Activated CD8-positive, alpha-beta memory T cell treated with anti-CD3 and anti-CD28 coated beads, Interleukin-2, amount 10 ng/mL, durations not matched to agents 7 days and 5 days (primary cell): ENCODE results near the gene ECI1. TPM values are rescaled to one million over a fixed set of nuclear protein-coding genes. Genes with fewer than 3 reads are reported as not detected.

Experiments used
- ATAC-seq: fragments of 150-1000 bp; cut with Tn5 transposase; one replicate; pipeline ENCODE4 v1.10.0; 2021; ENCODE audit warnings: moderate library complexity
- CTCF ChIA-PET: fragments of 350-600 bp; sonication (Branson Sonifier 250); formaldehyde crosslinking; loops from one replicate; lab custom pipeline; 2021; ENCODE audit warnings: antibody characterized with exemption; lab: Charles Lee
- DNase-seq: peaks from one replicate; pipeline ENCODE4 v3.0.0-alpha.2; 2020
- H3K27ac Mint-ChIP-seq: one replicate; pipeline ENCODE4 v1.8.0; 2021; ENCODE audit warnings: mild to moderate bottlenecking, mixed read lengths
- H3K27me3 Mint-ChIP-seq: one replicate; pipeline ENCODE4 v1.8.0; 2021; ENCODE audit warnings: mixed read lengths
- H3K36me3 Mint-ChIP-seq: one replicate; pipeline ENCODE4 v1.8.0; 2021; ENCODE audit warnings: mild to moderate bottlenecking, mixed read lengths
- H3K4me1 Mint-ChIP-seq: one replicate; pipeline ENCODE4 v1.8.0; 2021; ENCODE audit warnings: mixed read lengths
- H3K4me3 Mint-ChIP-seq: one replicate; pipeline ENCODE4 v1.8.0; 2021; ENCODE audit warnings: mild to moderate bottlenecking, moderate library complexity, mixed read lengths
- H3K9me3 Mint-ChIP-seq: one replicate; pipeline ENCODE4 v1.8.0; 2022; ENCODE audit warnings: low read depth, mixed read lengths
- total RNA-seq, 2 experiments: library from RNA; stranded (reverse); gene quantifications; one replicate each; pipeline ENCODE4 v1.2.3, GENCODE V29; 2021

The ECI1 gene
- total RNA-seq, 2 experiments from 2014 or later = 48.9 to 57.3 TPM

GRCh38 chr16:2238838-2239675, 12.3 kb downstream of the ECI1 start:
- Mint-ChIP-seq H3K27ac (no peak overlapping the region), H3K9me3 (no peaks in the 10 kb centered on the region), H3K4me1 (no peaks in the 10 kb centered on the region), H3K27me3 (no peaks in the 10 kb centered on the region), H3K4me3 (no peak overlapping the region), H3K36me3 (peaks cover 6% of the 10 kb centered on the region)
- ATAC-seq (no peak), DNase-seq (no peak)
- CTCF ChIA-PET = interaction anchor here (1.0 kb wide), 1 partner anchor 13 kb away, joined by 8 read pairs; the partner anchor contains the start of gene ECI1

- Mint-ChIP-seq H3K4me3 (no peak overlapping the region), H3K9me3 (no peaks in the 10 kb centered on the region), H3K27ac (no peak overlapping the region), H3K36me3 (peaks cover 6% of the 10 kb centered on the region), H3K4me1 (no peaks in the 10 kb centered on the region), H3K27me3 (no peaks in the 10 kb centered on the region)
- ATAC-seq = no peak
- CTCF ChIA-PET = interaction anchor here (1.0 kb wide), 1 partner anchor 13 kb away, joined by 8 read pairs; the partner anchor contains the start of gene ECI1
- DNase-seq = no peak
These were observed 13.1 kb downstream of the ECI1 start for GRCh38 chr16:2238150-2238837.

- no peaks in the 10 kb centered on the region for H3K27me3 Mint-ChIP-seq
- ATAC-seq = no peak
- peaks cover 6% of the 10 kb centered on the region for H3K36me3 Mint-ChIP-seq
- CTCF ChIA-PET = no interaction called here
- no peak overlapping the region for H3K4me3 Mint-ChIP-seq
- no peaks in the 10 kb centered on the region for H3K4me1 Mint-ChIP-seq
- H3K27ac Mint-ChIP-seq = no peak overlapping the region
- no peaks in the 10 kb centered on the region for H3K9me3 Mint-ChIP-seq
- DNase-seq = no peak
These were observed 13.8 kb downstream of the ECI1 start for GRCh38 chr16:2237493-2238149.

GRCh38 chr16:2237102-2237482, 14.3 kb downstream of the ECI1 start:
- no peaks in the 10 kb centered on the region for H3K27me3 Mint-ChIP-seq
- no peaks in the 10 kb centered on the region for H3K4me1 Mint-ChIP-seq
- H3K27ac Mint-ChIP-seq = no peak overlapping the region
- H3K36me3 Mint-ChIP-seq = peaks cover 3% of the 10 kb centered on the region
- CTCF ChIA-PET = no interaction called here
- H3K4me3 Mint-ChIP-seq = no peak overlapping the region
- no peak for DNase-seq
- no peaks in the 10 kb centered on the region for H3K9me3 Mint-ChIP-seq
- no peak for ATAC-seq

- Mint-ChIP-seq H3K36me3 (peaks cover 3% of the 10 kb centered on the region), H3K27me3 (no peaks in the 10 kb centered on the region), H3K4me1 (no peaks in the 10 kb centered on the region), H3K4me3 (no peak within 1 kb of the TSS), H3K27ac (no peak within 1 kb of the TSS), H3K9me3 (no peaks in the 10 kb centered on the region)
- ATAC-seq (no peak), DNase-seq (no peak)
- CTCF ChIA-PET = no interaction called here
These were observed 14.9 kb downstream of the ECI1 start, which contains the start of gene DNASE1L2 for GRCh38 chr16:2236337-2237101. Gene DNASE1L2, plus strand, starts transcription at chr16:2236444. Its CDS starts 373 bp downstream, at chr16:2236817.

- no peak for ATAC-seq
- Mint-ChIP-seq H3K27ac (no peak overlapping the region), H3K9me3 (no peaks in the 10 kb centered on the region), H3K4me3 (no peak overlapping the region), H3K27me3 (no peaks in the 10 kb centered on the region), H3K4me1 (no peaks in the 10 kb centered on the region), H3K36me3 (peaks cover 3% of the 10 kb centered on the region)
- DNase-seq = no peak
- CTCF ChIA-PET = no interaction called here
These were observed 15.6 kb downstream of the ECI1 start for GRCh38 chr16:2235695-2236336.

GRCh38 chr16:2235234-2235651, 16.1 kb downstream of the ECI1 start:
- Mint-ChIP-seq H3K4me3 (no peak overlapping the region), H3K9me3 (no peaks in the 10 kb centered on the region), H3K27ac (no peak overlapping the region), H3K36me3 (peaks cover 3% of the 10 kb centered on the region), H3K27me3 (no peaks in the 10 kb centered on the region), H3K4me1 (no peaks in the 10 kb centered on the region)
- no peak for ATAC-seq
- CTCF ChIA-PET = no interaction called here
- DNase-seq = no peak

- Mint-ChIP-seq H3K4me3 (no peak overlapping the region), H3K36me3 (peaks cover 3% of the 10 kb centered on the region), H3K9me3 (no peaks in the 10 kb centered on the region), H3K27me3 (no peaks in the 10 kb centered on the region), H3K27ac (no peak overlapping the region), H3K4me1 (no peaks in the 10 kb centered on the region)
- no peak for DNase-seq
- no peak for ATAC-seq
- CTCF ChIA-PET = no interaction called here
These were observed 16.6 kb downstream of the ECI1 start for GRCh38 chr16:2234813-2235170.

- Mint-ChIP-seq H3K36me3 (peaks cover 3% of the 10 kb centered on the region), H3K27ac (no peak overlapping the region), H3K9me3 (no peaks in the 10 kb centered on the region), H3K27me3 (no peaks in the 10 kb centered on the region), H3K4me1 (no peaks in the 10 kb centered on the region), H3K4me3 (no peak overlapping the region)
- DNase-seq (no peak), ATAC-seq (no peak)
- CTCF ChIA-PET = no interaction called here
These were observed 17.2 kb downstream of the ECI1 start for GRCh38 chr16:2233872-2234812.

- no peak for ATAC-seq
- H3K4me1 Mint-ChIP-seq = no peaks in the 10 kb centered on the region
- no peaks in the 10 kb centered on the region for H3K27me3 Mint-ChIP-seq
- CTCF ChIA-PET = no interaction called here
- no peak overlapping the region for H3K27ac Mint-ChIP-seq
- no peak for DNase-seq
- H3K36me3 Mint-ChIP-seq = peaks cover 3% of the 10 kb centered on the region
- H3K9me3 Mint-ChIP-seq = no peaks in the 10 kb centered on the region
- H3K4me3 Mint-ChIP-seq = no peak overlapping the region
These were observed 18.2 kb downstream of the ECI1 start for GRCh38 chr16:2233046-2233775.

- ATAC-seq (no peak), DNase-seq (no peak)
- Mint-ChIP-seq H3K4me1 (no peaks in the 10 kb centered on the region), H3K27ac (no peak overlapping the region), H3K36me3 (peaks cover 3% of the 10 kb centered on the region), H3K4me3 (no peak overlapping the region), H3K9me3 (no peaks in the 10 kb centered on the region), H3K27me3 (no peaks in the 10 kb centered on the region)
- CTCF ChIA-PET = no interaction called here
These were observed 19.0 kb downstream of the ECI1 start for GRCh38 chr16:2232094-2232990.
